22Rv1 (cell line): ENCODE measurements around the gene OBI1.

Source experiments
- H3K27ac ChIP-seq: fragments of 450-650 bp; 2 replicates; pipeline ENCODE4 v1.5.1; 2017
- ZFX ChIP-seq: fragments of 450-650 bp; IDR thresholded peaks from 2 replicates; pipeline ENCODE4 v1.6.1; 2017; ENCODE audit warnings: antibody characterized with exemption, borderline replicate concordance
- TF ChIP-seq, protein P1 (sequence below): fragments of 450-650 bp; IDR thresholded peaks from 2 replicates; pipeline ENCODE4 v1.5.1; 2017; ENCODE audit warnings: mild to moderate bottlenecking

The OBI1 gene

DNA sequence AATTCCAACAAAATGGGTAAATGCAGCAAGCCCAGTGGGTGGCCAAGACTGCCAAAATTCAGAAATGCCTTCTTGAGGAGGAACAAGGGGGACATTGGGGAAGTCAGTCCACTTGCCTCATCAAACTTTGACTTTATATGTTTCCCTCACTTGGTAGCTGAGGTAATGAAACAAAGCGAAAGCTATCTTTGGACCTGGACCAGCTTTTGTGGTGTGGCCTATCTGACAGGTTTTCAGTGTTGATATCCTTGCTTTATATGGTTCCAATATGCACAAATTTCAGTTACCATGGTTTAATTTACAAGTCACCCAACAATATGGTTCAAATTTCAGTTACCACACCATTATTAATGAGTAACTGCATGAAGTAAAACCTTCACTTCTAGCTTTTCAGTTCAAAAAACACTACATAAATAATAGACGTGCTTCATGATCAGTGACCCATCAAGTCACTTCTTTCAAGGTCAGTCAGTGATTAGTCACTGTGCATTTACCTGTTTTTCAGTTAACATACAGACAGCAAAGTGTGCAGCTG lies 38.0 kb downstream of the OBI1 start:
- TF ChIP-seq ZFX = no peak
- TF ChIP-seq, protein P1, sequence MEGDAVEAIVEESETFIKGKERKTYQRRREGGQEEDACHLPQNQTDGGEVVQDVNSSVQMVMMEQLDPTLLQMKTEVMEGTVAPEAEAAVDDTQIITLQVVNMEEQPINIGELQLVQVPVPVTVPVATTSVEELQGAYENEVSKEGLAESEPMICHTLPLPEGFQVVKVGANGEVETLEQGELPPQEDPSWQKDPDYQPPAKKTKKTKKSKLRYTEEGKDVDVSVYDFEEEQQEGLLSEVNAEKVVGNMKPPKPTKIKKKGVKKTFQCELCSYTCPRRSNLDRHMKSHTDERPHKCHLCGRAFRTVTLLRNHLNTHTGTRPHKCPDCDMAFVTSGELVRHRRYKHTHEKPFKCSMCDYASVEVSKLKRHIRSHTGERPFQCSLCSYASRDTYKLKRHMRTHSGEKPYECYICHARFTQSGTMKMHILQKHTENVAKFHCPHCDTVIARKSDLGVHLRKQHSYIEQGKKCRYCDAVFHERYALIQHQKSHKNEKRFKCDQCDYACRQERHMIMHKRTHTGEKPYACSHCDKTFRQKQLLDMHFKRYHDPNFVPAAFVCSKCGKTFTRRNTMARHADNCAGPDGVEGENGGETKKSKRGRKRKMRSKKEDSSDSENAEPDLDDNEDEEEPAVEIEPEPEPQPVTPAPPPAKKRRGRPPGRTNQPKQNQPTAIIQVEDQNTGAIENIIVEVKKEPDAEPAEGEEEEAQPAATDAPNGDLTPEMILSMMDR = no peak
- H3K27ac ChIP-seq = no peak overlapping the region

DNA sequence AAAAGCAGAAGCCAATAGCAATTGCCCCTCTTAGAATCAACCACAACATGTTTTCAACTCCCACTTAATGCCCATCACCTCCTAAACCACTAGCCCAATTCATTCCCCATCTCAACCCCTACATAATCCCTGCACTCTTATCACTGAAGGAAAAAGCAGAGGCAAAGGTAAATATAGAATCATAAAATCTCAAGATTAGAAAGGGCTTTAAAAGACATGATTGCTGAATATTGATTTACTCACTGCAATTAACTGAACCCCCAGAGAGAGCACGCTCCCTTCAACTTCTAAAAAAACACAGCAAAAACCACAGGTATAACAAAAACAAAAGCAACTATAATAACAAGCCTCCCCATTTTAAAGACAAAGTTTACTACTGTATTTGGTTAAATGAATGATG lies 40.5 kb downstream of the OBI1 start:
- no peak overlapping the region for H3K27ac ChIP-seq
- TF ChIP-seq, protein P1 = no peak
- TF ChIP-seq ZFX = no peak

DNA sequence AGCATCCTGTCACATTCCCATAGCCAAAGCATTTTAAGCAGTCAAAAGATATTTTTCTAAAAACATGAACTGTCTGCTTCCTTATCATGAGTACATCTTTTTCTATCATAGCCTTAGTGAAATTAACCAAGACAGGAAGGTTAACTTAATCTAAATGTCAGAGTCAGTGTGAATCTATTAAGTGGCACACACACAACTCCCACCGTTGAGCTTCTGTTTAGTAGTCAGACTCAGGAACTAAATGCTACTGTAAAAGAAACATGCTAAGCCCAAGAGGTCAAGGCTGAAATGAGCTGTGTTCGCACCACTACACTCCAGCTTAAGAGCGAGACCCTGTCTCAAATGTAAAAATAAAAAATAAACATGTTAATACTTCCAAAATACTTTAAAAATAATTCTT lies 47.9 kb downstream of the OBI1 start:
- no peak overlapping the region for H3K27ac ChIP-seq
- TF ChIP-seq, protein P1 = no peak
- no peak for TF ChIP-seq ZFX

DNA sequence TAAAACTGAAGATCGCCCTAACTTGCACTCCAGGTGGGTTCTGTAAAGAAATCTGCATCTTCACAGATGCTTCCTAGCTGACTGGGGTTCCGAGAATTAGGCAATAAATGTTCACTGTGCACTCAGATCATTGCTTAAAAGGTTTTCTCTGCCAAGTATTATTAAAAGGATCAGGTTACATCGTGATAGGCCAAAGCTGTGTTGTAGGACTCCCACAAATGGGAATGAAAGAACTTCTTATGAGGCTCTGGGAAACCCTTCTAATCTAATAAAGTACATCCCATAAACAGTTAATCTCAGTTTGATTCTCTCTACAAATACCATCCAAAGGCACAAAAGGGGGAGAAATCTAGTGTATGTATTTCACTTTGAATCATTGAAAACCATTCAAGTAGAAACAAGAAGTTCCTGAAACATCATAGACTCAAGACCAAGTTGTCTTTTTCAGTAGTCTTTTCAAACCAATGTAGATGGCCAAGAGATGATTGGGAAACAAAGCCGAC lies 48.5 kb downstream of the OBI1 start:
- H3K27ac ChIP-seq = no peak overlapping the region
- TF ChIP-seq, protein P1 = no peak
- no peak for TF ChIP-seq ZFX

DNA sequence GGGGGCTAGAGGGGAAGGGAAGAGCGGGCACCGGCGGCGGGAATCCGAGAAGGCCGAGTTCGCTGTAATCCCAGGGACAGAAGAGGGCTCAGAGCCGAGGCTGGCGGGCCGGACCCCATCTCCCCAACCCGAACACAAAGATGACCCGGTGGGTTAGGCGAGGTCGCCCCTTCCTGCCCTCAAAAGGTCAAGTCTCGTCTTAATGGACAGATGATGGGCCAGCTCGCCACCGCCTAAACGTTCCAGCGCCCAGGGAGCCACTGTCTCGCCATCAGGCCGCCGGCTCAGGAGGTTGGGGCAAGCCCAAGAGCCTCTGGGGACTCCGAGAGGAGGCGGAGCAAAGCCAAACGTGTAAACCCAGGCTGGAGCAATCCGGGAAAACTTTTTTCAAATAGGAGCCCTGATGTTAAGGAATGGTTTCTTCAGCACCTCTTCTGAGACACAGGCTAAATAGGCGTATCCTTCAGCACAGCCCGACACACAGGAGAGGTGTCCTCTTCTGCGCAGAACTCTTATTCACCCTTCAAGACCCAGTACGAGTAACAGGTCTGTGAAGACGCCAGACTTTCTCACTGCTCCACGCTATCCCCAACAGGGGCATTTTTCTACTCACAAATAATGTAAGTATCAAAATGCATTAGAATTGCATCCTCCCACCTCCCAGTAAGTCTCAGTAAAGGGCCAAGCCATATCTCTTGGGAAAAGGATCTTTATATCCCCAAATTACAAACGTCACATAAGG lies 49.3 kb downstream of the OBI1 start:
- H3K27ac ChIP-seq = no peak overlapping the region
- TF ChIP-seq ZFX = no peak
- TF ChIP-seq, protein P1 = no peak

DNA sequence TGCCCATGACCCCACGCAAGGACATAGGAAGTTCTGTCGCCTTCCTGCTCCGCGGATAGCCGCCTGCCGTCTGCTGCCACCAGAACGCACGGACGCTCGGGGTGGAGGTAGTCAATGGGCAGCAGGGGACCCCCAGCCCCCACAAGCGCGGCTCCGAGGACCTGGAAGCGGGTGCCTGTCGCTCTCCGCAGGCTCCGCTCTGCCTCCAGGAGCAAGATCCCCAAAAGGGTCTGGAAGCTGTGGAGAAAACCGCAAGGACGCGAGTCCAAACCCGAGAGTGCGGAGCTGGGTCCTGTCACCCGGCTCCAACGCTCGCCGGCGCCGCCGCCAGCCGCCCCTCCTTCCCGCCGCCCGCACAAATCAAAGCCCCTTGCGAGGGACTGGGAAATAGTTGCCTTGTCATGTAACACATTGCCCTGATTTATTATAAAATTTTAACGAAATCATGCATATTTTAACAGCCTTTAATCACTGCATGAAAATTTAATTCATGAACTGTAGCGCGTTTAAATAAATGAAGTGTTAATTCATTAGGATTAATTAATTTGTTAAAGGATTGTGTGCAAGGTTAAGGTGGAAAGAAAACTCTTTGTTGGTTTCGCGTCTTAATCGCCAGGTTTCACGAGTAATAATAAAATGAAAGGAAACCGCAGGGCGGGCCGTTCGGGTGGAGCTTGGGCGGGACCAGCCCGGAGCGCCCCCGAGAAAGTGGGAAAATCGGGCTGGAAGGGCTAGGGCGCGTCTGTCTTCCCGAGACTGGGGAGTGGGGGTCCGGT lies 50.1 kb downstream of the OBI1 start:
- no peak overlapping the region for H3K27ac ChIP-seq
- TF ChIP-seq, protein P1 = no peak
- no peak for TF ChIP-seq ZFX
